Measurements from ENCODE around the gene EXOC2.
"Not testable (repeated sequence)": the region's sequence is repeated elsewhere in the genome, so short reads cannot be mapped to it uniquely, and the experiment has no call there.

EXOC2 gene

DNA sequence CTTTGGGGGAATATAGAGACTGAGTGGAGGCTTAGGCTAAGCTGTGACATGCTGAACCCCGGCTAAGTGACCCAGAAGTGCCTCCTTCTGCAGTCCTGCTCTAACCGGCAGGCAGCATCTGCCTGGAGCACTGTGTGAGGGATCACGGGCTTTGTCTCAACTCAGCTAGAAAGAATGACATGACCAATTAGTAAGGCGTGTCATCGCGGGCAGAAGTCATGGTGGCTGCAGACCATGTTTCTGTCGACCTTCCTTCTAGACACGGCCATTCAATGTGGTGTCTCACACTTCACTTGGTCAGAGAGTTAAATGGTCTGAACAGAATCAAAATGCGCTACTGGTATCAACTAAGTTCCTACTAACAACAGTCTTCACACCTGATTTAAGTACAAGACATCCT lies 71.0 kb downstream of the EXOC2 start:
- no peak for DNase-seq

DNA sequence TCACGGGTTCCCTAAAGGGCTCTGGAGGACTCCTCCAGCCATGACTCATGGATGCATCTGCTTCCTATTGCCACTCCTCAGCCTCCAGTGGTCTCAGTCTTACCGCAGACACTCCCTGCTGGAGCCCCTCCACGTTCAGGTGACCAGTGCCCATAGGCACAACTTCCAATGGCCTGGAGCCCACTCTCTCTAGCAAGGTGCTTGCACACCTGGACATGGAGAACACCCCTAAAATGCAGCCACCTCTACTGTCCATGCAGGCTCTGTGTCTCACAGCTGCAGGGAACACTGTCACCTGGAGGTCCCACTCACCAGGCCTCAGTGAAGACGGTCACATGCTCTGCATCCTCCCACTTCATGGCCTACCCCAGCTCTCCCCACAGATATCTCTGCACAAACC lies 72.0 kb downstream of the EXOC2 start:
- DNase-seq, result no peak

DNA sequence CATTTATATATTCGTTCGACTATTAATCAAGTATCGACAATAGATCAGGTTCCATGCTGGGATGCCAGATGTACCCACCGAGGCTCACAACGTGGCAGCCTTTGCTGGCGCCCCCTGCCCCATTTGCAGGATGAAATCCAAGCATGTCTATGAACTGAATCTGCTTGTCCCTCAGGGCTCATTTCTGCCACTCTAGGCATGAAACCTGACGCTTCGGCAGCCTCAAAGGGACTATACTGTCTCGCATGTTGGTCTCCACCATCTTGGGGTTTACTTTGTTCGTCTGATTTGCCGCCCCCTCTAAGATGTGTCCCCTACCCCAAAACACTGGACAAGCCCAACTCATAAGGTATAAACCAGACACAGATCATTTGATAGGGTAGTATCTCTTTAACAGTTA lies 72.8 kb downstream of the EXOC2 start:
- no peak for DNase-seq

DNA sequence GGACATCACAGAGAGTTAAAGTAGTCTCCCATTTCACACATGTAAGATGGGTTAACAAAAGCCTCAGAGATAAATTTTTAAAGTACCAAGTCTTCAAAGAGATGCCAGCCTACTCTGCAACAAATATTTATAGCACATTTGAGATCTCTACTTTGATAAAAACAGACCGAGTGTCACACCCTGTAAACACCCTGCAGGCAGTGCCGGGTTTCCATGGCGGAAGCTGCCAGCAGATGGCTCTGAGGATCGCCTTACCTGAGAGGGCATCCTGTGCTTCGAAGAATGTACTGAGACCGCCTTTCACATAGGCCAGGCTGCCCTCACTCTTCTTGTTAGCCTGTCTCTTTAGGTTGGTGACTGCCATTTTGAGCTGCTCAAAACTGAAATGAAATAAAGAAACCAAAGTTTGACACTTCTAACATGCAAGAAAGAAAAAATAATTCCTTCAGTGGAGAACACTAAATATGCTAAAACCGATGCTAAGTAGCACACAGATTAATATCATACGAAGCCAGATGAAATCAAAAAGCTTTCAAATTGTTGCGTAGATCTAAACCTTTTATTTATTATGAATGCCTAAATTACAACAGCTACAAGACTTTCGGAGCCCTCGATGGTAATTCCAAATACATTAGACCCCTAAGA lies 75.4 kb downstream of the EXOC2 start:
- DNase-seq, result no peak

DNA sequence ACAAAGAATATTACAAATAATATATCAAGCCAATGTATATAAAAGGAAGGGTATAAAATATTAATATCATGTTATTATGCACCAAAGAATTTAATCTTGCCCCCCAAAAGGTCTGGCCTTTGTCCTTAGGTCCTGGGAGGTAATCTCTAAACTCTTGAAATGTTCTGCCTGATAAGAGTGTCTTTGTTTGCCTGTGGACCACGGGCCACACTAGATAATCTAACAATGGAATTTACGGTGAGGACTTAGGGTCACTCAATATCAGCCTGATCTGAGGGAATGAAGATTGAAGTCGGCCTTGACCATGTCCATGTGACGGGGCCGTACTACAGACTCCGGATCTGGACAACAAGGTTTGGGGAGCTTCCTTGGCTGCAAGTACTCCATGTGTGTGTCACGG lies 79.0 kb downstream of the EXOC2 start:
- no peak for DNase-seq

DNA sequence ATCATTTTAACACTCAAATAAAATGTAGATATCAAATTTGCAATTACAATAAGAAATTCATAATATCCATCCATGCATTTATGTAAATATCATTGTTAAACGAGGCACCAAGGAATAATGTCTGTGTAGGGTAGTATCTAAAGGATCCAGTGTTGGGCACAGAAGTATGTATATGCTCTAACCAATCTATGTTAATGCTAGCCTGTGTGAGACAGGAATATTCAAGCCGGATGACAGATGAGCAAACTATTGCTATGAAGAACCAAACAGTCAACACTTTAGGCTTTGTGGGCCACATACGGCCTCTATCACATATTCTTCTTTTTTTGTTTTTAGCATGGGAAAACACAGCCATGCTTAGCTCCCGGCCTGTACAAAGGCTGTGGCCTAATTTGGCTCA lies 81.0 kb downstream of the EXOC2 start:
- DNase-seq, result no peak

DNA sequence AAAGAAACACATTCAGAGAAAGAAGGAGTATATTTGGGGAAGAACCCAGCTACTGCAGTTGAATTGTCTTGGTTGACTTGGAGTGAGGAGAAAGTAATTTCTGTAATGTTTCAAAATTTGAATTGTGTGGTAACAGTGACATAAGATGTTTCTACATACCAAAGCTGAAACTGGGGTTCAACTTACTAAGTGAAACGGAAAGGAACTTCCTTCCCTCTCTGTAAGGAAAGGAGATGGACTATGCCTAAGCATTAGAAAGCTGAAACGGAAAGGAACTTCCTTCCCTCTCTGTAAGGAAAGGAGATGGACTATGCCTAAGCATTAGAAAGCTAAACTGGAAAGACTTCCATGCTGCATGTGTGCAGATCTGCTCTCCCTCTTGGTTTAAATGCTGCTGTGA lies 82.1 kb downstream of the EXOC2 start:
- no peak for DNase-seq

DNA sequence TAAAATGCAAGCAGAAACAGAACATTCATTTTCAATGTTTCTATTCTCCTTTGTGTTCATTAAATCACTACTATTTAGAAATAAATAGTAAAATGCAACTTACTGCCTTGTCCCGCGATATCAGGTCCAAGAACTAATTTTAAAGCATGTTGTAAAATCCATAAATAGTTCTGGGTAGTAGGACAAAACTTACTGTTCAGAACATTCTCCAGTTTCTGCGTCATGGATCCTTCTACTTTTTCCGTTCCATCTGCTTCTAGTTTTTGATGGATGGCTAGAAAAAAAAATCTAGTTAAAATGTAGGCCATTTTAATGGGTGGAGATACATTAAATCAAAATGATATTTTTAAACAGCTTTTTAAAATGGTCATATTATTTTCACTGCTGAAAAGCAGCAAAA lies 83.0 kb downstream of the EXOC2 start:
- no peak for DNase-seq

DNA sequence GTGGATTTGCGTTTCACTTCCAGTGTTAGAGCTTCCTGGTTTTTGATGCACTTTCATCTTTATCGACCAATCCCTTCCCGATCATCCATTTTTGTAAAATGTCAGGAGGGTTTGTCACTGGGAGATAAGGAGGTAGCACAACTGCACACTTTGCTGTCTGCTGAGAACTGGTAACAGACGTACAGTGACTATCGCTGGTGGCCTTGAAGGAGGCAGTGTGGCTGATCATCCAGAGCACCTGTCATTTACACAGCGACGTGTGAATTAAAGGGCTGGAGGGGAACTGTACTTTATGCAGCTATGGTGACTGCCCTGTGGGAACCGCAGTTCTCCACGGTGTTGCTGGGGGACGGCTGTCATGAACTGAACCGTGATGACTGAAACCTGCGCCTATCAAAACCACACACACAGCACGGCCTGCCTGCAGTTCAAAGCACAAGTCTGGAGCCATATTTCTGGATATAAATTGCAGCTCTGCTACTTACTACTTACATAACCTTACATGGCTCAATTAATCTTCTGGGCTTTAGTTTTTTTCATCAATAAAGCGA lies 86.0 kb downstream of the EXOC2 start:
- no peak for DNase-seq

DNA sequence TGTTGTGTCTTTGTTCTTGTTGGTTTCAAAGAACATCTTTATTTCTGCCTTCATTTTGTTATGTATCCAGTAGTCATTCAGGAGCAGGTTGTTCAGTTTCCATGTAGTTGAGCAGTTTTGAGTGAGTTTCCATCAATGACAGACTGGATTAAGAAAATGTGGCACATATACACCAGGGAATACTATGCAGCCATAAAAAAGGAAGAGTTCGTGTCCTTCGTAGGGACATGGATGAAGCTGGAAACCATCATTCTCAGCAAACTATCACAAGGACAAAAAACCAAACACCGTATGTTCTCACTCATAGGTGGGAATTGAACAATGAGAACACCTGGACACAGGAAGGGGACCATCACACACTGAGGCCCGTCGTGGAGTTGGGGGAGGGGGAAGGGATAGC lies 87.0 kb downstream of the EXOC2 start:
- DNase-seq, result not testable (repeated sequence)

DNA sequence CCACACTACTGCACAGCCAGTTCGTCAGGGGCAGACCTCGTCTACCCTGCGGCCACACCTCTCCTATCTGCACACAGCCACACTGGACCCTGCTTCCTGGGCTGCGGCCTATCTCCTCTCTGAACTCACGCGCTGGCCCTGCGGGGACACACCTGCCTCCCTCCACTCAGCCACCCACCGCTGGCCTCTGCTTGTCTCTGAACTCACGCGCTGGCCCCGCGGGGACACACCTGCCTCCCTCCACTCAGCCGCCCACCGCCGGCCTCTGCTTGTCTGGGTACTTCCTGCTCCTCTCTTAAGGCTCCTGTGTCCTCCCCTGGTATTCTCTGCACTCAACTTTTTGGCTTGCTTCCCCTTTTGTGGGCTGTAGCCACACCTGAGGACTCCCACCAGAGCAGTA lies 88.4 kb downstream of the EXOC2 start:
- DNase-seq, result no peak

DNA sequence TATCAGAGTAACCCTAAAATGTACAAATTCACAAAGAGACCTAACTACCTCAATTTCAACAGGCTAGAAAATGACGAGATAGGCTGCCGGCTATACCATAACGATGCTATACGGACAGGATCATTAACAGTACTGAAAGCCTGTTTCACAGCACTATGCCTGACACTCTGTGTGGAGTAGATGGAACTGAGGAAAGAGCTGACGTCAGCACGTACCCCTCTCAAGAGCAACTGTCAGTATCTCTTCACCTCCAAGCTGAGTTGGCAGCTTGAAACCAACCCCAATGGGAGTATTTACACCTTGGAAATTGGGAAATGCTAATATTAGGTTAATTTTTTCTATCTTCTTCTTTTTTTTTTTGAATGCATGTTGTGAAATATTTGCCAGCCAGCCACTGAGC lies 89.7 kb downstream of the EXOC2 start:
- no peak for DNase-seq

DNA sequence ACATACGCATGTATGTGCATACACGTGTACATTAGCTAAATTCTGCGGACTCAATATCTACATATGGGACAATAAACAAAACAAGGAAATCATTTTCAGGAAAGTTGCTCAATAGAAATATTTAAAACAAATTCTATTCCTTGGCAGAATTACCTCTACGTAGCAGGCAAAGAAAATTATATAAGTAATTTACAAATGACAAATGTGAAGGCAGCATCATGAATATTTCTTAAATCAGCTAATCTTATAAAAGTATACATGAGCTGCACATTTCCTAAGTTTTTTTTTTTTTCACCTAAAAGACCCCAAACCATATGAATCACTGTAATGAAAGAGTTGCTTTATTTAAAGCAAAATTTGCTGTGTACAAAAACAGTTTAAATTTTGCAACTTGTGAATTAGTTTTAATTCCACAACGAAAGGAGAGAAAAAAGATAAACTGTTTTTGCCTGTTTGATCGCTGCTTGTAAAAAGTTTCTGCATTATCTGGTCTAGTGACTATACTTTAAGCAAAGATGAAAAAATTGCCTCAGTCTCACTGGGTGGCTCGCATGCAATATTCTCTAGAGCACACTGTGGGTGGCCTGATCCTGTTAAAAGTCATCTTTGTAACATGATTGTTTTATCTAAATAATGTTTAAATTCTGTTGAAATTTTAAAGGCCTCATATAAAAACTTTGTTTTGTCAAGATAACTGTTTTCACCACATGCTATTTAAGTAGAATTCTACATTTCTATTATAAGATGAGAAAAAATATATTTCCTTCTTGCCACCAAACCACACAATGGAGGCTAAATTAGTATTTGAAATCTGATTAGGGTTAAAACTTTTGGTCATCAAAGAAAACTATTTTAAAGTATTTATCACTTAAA lies 93.1 kb downstream of the EXOC2 start:
- no peak for DNase-seq

DNA sequence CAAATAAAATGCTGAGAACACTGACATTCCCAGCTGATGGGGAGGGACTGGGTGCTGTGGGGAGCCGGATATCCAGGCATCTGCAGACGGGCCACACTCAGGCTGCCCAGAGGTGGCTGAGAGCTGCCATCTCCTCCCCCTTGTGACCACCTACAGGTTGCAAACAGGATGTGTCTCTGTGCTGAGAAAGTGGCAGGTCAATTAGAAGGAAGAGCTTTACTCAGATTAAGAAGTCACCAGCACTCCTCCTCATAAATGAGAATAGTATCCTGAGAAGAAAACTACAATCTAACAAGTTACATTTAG lies 99.1 kb downstream of the EXOC2 start:
- no peak for DNase-seq

DNA sequence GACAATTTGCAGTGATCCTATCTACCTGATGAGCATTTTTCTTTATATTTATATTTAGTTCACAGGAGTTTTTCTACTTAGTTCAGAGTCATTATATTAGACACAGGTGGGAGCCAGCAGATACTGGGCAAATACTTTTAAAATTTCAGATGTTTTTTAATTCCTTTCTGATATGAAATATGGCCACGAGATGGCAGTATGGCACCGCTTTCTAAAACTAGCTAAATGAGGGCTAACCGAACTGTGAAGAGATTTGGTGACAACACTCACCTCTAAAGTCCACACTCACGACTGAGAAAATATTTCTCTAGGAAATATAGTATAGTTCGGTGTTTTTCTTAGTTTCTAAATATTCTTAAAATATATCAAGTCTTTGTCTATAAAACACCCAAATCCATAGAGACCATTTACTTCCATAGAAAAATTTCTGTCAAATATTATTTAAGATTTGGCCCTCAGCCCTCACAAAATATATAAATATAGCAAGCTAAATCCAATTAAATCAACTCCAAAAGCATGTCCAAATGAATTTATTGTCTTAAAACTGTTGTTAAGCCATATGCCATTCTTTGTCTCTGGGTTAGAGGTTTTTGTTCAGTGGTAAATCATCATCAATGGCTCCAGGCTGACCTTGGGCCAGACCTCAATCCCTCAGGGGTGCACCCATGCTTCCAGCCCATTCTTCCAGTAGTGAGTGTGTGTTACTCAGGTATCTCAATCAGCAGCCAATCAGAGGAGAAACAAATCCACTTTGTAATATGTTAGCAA lies 99.6 kb downstream of the EXOC2 start:
- no peak for DNase-seq

DNA sequence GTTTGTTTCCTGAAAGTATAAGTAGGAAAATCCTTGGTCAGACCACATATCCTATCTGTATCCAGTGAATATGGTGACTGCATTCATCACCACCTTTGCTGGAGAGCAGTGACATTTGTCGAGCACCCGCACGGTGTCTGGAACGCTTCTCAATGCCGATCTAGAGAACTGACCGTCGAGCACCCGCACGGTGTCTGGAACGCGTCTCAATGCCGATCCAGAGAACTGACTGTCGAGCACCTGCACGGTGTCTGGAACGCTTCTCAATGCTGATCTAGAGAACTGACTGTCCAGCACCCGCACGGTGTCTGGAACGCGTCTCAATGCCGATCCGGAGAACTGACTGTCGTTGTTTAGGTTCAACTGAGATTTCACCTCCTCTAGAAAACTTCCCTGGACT lies 103.8 kb downstream of the EXOC2 start:
- no peak for DNase-seq

DNA sequence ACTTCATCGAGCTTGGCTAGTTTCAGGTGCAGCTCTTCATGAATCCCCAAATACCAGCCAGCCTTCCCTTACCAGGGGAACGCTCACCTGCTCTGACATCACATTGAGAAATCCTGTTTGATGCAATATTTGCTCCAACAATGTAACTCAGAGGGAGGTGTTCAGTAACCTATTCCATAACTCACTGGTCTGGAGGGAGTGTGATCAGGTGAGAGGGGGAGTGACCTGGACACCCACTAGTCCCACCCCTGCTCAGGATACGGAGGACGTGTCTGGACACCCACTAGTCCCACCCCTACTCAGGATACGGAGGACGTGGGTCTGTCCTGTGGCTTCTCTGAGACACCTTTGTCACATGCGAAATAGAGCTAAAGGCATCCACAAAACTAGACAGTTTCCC lies 106.4 kb downstream of the EXOC2 start:
- DNase-seq, result no peak

DNA sequence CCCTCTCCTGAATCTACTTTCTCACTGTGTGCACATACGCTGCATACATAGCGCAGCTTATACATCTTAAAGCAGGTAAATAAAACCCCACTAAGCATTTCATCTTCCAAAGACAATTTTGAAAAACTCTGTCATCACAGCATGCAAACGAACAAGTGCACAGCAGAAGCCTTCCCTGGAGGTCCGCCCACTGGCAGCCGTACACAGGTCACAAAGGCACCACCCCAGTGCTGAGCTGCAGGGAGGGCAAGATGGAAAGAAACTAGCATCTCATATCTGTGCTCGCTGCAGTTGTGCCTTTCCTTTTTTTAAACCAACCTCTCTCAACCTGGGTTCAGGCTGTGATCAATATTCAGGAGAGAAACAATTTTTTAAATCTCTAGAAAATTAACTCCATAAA lies 109.3 kb downstream of the EXOC2 start:
- no peak for DNase-seq

DNA sequence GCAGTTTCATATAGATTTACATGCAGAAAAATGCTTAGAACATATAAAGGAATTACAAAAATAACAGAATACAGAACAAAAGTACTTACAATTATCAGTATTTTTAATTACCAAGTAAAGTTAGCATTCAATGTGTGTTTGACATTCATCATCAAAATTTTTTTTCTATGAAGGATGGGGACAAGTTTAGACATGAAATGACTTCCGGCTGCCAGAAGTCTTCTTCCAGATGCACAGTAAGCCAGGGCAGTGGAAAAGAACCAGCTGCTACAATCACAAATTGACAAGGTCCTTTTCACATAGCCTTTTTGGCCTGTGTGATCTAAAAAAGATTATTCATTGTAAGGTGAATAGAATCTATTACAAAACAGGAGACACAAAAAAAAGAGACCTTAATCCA lies 109.8 kb downstream of the EXOC2 start:
- no peak for DNase-seq

DNA sequence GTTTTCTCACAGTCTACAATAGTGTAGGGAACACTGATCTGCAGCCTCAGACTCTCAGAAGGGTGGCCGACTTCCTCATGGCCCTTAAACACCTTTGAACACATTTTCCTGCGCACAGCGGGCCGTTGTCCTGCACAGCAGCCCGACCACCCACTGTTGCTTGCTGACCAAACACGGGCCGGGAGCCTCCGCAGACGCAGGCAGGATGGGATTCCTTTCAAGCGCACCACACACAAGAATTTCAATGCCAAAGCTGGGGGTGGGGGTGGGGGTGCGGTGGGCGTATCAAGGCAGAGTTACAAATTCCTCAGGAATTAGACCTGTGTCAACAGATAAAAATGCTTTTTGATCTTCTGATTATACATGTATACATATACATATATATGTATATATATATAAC lies 110.6 kb downstream of the EXOC2 start:
- DNase-seq, result no peak

DNA sequence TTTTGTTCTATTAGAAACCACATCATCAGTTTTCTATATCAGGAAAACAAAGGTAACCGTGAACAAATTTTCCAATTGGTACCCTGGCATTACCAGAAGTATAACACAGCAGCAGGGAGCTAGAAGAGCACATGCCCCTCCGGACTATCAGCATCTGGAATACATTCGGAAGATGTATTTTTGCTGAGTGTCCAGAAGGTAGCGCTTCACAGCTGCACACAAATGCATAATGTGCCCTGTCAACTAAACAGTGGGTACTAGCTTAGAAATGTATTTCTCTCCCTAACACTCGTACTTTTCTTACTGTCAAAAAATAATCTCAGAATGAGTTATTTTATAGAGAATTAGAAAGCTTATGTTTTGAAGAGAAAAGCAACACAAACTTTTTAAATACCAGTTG lies 113.6 kb downstream of the EXOC2 start:
- DNase-seq, result no peak

DNA sequence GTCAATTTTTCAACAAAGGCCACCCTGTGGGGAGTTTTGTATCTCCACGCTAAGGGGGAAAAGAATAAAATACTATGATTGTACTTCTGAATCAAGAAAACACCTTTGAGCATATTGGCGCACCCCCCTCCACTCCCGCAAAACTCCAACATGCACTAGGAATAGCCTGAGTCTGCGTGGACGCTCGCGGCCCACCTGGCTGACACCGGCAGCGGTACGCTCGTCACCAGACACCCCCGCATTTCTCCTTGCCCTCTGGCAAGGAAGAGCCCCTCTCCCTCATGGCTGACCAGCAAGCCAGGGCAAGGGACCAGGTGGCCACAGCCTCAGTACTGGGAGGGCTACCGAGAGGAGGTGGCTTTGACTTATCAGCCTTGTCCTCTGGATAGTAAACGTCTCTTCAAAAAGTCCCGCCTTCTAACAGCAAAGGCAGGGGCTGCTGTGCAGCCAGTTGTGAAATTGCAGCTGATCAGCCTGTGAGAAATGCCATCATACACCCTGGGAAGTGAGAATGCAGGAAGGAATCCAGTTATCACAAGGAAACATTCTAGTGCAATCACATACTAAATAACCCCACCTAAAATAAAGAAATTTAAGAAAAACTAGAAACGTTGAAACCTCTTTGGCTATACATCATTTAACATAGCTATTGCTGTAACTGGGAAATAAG lies 120.2 kb downstream of the EXOC2 start:
- no peak for DNase-seq

DNA sequence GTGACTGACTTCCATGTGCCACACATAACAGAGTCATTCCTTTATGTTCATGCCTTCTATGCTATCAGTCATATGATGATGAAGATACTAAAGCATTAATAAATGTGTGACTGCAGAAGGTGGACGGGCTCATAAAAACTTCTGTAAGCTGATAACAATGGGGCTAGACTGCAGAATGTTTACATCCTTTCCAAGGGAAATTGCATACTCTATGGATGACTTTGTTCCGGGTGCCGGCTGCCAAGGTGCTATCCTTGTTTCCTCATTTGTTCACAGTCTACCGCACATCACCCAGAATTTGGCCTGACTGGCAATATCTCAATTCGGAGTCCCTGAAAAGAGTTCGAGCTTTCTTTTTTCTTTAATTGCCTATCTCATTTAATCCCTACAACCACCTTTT lies 121.0 kb downstream of the EXOC2 start:
- no peak for DNase-seq

All from right forelimb (tissue), 1 donor.